Heart left ventricle (tissue), 13 donors: Measurements from ENCODE around the gene RNF123.

Source experiments
- CTCF ChIP-seq, 12 donors: fragments of 200-600 bp; sonication (generic) in 4 of 12; IDR thresholded peaks; one replicate each; pipeline versions ENCODE4 v1.5.0 to v1.8.0; 2018 to 2022; ENCODE audit warnings: antibody characterized with exemption in 12 of 12, mild to moderate bottlenecking in 5 of 12
- POLR2A ChIP-seq, 2 donors: fragments of 450-650 bp; IDR thresholded peaks; one replicate each; pipeline ENCODE4 v1.6.1; 2017; ENCODE audit warnings: antibody characterized with exemption in 2 of 2, mild to moderate bottlenecking in 2 of 2, moderate library complexity in 2 of 2
- donor health status: ischemic (EF 13 %, LVEDD 7.1; RV severe dilation, severe dysfunction).
- donor health status: DM: no; HTN: yes; CAD: no.
- donor health status: DM: no; HTN: no; CAD: no.
- donor health status: ischemic (EF 25% LVEDD 6.9; RV normal size, moderate dysfunction).
- donor health status: ischemic (EF 25% LVEDD 5.7; RV mildly dilated, moderate dysfunction).
- donor health status: ischemic (EF 35%, LVEDD 5.7; RV mildly dilated, moderate dysfunction).
- donor health status: nonischemic (EF 11% LVEDD 7.7; RV severe dilation, severe dysfunction).
- donor health status: DM: yes; HTN: yes; CAD: no.
- donor health status: PGD.
- donor health status: ischemic (EF 29% LVEDD 5.4; RV normal size, mild dysfunction).
- donor health status: nonischemic (EF 23%, LVEDD 6.1; RV moderate dilation, normal function).

- no peak for TF ChIP-seq CTCF (IDR thresholded peaks at IDR 0.05)
- no peak for TF ChIP-seq POLR2A (IDR thresholded peaks at IDR 0.05)
These were observed 66.7 kb downstream of the RNF123 start for GRCh38 chr3:49756036-49756435.
